Left renal cortex interstitium (tissue), 4 donors: Measurements from ENCODE around the gene GPATCH2L. TPM values are rescaled to one million over a fixed set of nuclear protein-coding genes. Genes with fewer than 3 reads are reported as not detected.

Source experiments
- DNase-seq, 4 donors: peaks; one replicate each; pipeline ENCODE4 v3.0.0-alpha.2; 2013; ENCODE audit warnings: low read depth in 4 of 4, low spot score in 2 of 4, missing footprints in 1 of 4
- polyA plus RNA-seq, 4 donors: library from polyadenylated mRNA; unstranded; fragments of 120-200 nt; gene quantifications; one replicate each; pipeline ENCODE4 v1.2.1, GENCODE V29; 2013; ENCODE audit not compliant: insufficient read length in 4 of 4

The GPATCH2L gene
- polyA plus RNA-seq, 4 donors: 27.7 to 43.1 (median 38.1) TPM

DNA sequence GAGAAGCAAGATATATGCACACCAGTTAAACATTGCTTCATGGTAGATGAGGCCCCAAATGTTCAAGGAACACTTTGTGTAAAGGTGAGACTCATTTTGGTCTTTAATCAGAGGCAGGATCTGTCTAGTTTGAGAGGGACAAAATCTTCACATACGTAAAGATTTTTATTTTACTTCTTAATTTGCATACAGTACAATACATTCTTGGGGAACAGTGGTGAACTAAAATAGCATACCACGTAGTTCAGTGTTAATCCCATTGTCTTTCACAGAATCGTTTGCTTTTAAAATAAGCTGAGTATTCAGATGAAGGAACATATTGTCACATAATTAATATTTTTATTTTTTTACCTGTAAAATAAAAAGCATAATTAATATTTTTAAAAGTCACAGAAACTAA is 43.3 kb downstream of the GPATCH2L start:
- no peak for DNase-seq

DNA sequence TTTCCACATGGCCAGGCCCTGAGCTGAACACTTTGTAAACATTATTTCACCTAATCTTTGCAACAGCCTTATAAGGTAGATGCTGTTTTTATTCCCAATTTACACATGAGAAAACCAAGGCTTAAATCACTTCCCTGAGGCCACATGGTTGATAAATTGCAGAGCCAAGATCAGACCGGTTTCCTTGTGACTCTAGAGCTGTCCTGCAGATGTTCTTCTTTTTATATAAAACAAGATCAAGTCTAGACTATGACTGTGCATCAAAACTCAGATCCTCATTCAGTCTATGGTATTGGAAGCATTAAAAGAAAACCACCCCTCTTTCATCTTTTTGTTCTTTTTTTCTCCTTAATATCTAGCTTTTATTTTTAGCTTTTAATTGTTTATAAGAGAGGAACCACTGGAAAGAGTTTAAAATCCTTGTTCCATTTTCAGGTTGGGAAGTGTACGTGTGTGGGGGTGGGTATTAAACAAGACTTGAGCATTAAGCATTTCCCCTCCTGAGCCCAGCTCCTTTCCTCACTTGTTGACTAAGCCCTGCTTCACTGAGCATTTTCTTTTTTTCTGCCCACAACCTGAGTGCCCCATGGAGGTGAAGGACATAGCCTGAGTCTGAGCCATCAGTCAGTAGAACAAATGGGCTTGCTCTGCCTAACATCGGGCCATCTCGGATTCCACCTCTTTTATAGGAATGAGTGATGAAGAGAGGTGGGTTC is 45.4 kb downstream of the GPATCH2L start:
- no peak for DNase-seq

GRCh38 chr14:76201162-76201561 is 49.4 kb downstream of the GPATCH2L start:
- no peak for DNase-seq

GRCh38 chr14:76203086-76204001 is 51.6 kb downstream of the GPATCH2L start:
- no peak for DNase-seq

DNA sequence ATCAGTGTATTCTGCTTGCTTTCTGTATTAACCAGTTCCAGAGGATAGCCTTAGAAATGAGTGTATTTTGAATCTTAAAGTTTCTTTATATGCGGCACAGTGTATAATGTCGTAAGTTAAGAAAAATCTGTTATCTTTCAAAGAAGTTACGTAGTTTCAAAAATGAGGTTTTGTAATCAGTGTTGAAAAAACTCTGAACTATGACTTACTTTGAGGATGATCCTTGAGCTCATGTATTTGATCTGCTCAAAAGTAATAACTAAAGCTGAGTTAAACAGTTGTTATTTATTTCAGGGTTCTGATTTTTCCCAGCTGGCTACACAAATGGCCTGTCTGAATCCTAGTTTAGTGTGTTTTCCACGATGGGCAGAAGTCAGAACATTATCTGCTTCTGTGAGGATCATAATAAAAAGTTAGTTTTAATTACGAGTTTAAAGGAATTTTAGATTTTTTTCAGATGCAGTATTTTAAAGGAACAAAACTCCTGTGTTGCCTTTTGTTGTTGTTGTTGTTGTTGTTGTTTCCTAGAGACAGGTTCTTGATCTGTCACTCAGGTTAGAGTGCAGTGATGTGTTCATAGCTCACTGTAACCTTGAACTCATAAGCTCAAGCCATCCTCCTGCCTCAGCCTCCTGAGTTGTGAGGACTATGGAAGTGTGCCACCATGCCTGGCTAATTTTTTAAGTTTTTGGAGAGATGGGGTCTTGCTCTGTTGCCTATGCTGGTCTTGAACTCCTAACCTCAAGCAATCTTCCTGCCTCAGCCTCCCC is 52.9 kb downstream of the GPATCH2L start:
- no peak for DNase-seq

DNA sequence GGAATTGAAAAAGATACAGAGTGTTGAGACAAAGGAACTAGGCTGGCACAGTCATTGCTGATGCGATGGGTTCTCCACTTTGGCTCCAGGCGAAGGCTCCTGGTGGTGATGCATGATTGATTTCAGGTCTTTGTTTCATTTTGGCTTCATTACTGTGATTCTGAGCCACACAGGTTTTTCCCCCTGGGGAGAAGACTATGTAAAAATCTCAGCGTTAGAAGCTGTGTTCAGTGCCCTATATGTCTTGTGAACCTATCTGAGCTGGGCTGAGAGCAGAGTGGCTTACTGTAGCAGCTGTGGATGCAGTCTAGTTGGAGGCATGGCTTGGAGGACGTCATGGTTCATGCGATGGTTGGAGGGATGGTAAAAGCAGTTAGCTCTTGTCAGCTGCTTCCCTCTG is 54.0 kb downstream of the GPATCH2L start:
- DNase-seq: no peak

DNA sequence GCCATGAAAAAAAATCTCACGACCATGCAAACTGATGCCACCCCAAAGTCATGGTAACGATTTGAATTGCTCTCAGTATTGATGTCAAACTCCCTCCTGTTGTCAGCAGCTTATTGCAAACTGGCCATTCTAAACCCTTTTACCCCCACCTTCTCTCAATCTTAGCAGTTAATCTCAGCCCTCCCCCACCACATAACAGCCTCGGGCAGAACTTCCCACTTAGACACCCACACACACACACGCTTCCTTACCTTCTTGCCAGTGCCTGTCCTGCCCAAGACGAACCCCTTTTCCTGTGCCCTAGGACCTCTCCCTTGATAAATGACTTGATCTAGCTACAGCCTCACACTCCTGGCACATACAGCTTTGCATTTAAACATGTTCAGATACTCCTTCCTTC is 56.6 kb downstream of the GPATCH2L start:
- no peak for DNase-seq

GRCh38 chr14:76212242-76212641 is 60.5 kb downstream of the GPATCH2L start:
- no peak for DNase-seq

DNA sequence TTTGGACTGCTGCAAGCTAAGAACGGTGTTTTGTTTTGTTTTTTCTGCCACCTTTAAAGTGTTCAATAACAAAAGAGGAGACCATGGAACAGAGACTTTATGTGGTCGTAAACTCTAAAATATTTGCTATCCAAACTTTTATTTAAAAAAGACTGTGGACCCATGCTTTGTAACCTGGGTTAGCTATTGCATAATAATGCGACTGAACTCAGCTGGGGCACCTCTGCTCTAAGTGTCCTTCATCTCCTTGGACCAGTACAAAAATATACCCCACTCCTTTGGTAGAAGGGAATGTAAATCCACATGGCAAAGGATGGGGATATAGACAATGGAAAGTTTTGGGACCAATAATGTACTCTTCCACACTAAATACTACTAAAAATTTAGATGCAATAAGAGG is 65.5 kb downstream of the GPATCH2L start:
- DNase-seq: no peak

- no peak for DNase-seq
Observed at GRCh38 chr14:76218662-76219061, 66.9 kb downstream of the GPATCH2L start.

DNA sequence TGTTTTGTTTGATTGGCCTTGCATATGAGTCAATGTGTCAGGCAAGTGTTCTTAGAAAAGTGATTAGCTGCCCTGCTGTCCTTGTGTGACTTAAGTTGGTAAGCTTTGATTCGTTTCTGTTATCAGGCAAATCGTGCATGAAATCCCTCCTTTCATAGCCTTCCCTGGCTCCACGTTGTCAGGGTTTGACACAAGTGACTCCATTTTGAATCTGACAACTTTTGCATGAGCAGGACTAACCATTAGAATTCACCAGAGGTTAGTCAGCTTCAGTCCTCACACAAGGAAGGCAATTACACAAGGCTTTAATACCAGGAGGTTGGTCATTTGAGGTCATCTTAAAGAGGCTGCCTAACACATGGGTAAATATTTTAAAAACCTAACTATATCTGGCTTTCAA is 68.2 kb downstream of the GPATCH2L start:
- no peak for DNase-seq

DNA sequence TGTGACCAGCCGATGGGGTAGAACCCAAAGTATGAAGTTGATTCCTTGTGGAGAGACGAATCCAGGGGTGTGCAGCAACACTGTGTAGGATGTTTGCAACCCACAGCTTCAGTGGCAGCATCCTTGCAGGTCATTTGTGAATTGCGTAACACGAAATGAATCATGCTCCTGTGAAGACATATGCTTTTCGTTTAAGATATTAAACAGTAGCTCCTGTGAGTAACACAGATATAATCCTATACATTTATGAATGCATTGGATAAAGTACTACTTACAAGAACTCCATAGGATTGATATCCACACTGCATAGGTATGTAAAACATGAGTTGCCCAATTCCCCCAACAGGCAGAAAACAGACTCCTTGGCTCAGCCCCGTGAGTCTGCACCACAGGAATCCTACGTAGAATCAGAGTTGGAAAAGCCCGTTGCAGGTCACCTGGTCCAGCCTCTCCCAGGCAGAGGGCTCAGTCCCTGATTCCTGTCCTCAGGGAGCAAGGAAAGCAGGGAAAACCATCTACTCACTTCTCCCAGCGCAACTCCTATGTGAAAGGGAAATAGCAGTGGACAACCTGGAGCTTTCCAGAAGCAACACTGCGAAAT is 75.8 kb downstream of the GPATCH2L start:
- DNase-seq: no peak

GRCh38 chr14:76228138-76228537 is 76.4 kb downstream of the GPATCH2L start:
- no peak for DNase-seq

DNA sequence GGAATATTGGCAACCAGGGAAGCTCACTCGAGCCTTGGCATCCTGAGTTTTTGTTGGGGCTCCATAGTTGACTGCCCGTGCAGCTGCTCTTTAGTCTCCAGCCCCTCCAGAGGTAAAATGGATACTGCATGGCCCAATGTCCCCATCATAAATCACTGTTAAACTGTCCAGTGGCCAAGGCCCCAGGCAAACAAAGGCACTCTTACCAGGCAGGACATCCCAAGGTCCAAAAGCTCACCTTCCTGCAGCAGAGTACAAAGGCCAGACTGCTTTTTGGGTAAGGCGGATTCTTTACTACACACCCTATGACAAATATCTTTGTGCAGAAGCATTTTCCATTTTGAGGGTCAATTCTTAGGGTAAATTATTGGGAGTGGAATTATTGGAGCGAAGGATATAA is 81.1 kb downstream of the GPATCH2L start:
- DNase-seq: no peak

DNA sequence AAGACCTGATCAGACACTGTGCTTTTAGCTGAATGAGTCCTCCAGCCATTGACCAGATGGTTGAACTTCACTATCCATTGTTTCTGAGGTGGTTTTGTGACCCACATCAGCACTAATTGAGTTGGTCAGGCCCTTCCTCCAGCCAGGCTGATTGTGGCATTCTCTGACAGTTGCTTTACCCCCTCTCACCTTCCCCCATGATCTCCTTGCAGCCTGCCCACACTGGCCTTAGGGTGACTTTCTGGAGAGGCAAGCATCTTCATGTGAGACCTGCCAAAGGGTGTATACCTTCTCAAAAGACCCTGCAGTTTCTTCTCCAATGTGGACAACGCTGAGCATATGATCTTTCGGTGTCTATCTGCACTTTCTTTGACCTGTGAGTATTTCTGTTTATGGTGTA is 83.9 kb downstream of the GPATCH2L start:
- DNase-seq: no peak

DNA sequence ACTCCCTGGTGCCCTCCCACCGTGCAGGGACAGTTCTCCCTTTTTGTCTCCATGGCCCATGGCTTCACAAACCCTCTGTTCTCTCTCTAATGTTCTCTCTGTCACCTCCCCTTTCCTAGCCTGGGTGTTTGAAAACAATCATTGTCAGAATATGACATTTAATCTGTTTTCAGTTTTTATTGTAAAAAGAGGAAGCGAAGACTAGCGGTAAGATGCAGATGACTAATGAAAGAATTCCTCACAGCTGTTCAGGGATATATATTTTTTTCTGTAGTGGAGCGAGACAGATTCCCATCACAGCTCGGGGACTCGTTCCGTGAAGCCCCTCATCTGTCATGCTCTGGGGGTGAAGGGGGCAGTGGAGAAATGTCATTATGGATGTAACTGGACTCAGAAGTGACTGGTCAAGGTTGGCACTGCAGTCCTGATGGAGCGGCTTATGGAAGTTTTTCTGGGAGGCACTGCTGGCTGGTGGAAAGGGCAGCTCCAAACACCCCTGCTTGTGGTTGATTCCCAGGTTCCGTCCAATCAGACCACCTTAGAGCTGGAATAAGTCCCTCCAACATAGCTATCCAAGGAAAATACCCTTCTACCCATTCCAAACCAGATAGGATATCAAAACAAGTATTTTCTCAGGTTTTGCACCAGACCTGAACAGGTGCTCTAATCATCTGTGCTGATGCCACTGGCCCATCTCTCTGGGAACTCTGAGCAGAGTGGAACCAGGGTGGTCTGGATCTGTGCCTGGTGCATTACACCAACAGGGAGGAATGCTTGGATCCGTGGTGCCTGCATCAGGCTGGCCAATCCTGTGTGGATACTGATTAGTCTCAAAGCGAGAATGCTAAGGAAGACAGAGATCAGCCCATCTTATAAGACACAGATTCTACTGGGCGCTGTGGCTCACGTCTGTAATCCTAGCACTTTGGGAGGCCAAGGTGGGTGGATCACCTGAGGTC is 84.7 kb downstream of the GPATCH2L start:
- no peak for DNase-seq

DNA sequence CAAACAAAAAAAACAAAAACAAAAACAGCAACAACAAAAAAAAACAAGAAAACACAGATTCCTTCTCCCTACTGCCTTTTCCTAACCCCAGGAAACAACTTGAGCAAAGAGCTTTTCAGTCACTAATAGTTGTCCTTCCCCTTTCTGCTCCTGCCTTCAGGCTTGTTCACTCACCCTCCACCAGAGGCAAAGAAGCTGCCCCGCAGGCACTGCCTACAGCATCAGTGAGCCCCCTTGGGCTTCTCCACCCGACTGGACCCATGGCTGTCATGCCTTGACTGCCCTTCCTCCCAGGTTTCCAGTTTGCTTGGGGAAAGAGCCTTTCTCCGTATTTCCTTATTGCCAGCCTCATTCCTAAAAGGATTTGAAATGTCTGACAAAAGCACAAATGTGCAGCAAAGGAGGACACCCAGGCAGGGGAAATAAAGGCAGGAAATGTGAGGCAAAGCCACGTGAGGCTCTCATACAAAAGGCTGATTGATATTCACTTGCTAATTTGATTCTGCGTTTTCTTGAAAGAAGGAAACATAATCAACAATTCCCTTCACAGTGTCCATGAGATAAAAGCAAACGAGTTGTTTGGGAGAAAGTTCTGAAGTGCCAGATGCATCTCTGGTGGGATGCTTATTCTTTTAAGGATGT is 85.7 kb downstream of the GPATCH2L start:
- DNase-seq: no peak

GRCh38 chr14:76245097-76245496 is 93.4 kb downstream of the GPATCH2L start:
- no peak for DNase-seq

DNA sequence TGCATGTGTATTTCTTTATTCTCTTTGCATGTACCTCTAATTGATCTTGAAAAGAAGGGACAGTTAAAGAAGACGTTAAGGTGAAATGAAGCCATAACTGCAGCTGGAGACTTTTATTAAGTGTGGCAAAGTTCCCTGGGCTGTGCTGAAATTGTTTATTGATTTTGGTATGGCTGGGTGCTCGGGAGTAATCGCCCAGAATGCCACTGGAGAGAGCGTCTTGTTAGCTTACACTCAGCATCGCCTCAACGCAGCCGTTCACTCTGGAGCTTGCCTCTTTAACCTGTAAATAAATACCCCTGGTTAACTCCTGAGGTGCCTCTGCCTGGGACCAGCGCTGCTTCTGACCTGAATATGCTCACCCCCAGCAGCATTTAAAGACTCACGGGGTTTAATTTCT is 98.6 kb downstream of the GPATCH2L start:
- DNase-seq: no peak
